NCI-H1436 (cell line): ENCODE results near the gene GID4.

ENCODE experiments used
- DNase-seq: peaks from one replicate; lab custom pipeline; 2025; lab: John Stamatoyannopoulos, UW

Gene GID4

DNA sequence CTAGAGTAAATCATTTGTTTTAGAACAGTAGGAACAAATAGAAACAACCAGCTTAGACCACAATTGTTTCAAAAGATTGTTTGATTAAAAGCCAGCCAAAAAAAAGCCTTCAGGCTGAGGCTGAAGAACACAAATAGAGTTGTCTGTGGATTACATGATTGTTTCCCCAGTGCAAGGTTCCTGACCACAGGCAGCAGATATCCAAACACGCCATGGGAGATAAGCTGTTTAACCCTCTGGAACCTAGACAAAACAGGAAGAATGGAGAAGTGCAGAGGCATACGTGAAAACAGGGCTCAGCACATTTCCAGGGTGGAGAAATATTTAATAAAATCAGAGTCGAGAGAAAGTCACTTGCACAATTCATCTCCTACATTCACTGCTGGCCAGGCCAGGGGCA lies 21.2 kb upstream of the GID4 start:
- DNase-seq, result no peak

- no peak for DNase-seq
Observed at GRCh38 chr17:18018411-18018921, 20.7 kb upstream of the GID4 start.

DNA sequence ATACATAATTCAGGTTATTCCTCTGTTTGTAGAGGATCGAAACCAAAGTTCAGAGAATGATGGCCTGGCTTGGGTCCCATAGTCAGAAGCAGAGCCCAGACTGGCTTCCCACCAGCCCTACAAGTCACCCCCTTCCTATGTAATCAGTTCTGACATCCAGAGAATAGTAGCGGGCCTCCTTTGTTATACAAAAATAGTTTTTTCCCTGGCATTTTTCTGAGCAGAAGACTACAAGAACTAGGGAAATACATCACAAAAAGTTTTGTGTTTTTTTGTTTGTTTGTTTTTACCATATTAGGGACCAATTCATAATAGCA lies 19.4 kb upstream of the GID4 start:
- no peak for DNase-seq

GRCh38 chr17:18020971-18021370 lies 18.2 kb upstream of the GID4 start:
- DNase-seq, result no peak

GRCh38 chr17:18021372-18021771 lies 17.8 kb upstream of the GID4 start:
- no peak for DNase-seq

DNA sequence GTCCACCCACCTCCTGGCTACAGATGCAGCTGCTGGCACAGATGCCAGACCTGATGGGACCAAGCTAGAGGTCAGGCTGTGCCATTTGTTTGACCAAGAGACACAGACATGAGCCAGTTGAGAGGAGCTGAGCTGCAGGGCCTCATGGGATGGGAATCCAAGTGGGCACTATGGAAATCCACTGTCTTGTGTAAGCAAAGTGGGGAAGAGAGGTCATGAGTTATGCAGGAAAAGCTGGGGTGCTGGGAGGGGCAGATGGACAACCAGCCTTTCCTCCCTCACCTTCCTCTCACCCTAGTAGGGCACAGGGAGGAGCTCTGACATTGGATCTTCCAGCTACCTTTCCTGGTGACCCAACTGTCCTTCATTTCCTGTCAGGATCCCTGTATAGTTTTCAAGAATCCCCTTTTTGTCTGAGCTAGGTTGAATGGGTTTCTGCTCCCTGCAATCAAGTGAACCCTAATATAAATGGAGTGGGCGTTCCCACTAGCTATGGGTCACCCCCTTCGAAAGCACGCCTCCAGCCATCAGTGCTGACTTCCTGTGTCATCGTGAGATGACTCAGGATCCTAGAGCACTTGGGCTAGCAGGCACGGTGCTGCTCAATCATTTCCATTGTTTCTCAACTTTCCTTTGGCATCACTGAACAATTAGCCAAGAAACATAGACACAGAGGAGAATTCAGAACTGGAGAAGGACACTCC lies 13.8 kb upstream of the GID4 start:
- DNase-seq, result no peak

DNA sequence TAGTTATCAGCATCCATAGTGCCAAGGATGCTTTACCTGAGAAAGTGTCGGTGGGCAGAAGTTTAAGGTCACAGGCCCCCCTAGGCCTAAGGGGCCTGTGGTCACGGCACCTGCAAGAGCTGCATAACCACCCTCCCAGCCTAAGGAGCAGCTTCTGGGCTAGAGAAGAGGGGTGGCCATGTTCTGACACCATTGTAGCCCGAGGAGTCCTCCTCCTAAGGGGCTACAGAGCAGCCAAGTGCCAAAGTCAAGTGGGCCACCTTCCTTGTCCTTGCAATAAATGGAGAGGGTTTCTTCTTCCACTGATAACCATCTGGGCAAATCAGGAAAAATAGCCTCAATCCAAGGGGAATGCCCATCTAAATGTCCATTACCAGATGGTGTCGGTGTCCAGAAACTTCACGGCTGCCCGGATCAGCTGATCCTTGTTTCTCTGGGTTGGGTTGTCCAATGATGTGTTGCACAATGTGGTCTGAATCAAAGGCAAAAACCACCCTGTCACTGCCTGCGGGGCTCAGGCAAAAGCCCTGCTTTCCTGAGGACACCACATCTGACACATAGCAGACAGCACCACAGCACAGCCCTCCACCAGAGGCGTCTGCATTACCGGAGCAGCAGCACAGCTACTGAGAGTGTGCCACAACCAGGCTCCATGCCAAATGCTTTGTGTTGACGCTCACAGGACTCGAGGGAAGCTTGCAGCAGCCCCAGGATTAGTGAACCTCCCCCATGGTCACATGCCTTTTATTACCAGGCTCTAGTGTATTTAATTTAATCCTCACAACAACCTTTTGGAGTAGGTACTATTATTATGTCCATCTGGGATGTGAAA lies 13.0 kb upstream of the GID4 start:
- peak; percentile 13 for DNase-seq

GRCh38 chr17:18027280-18027679 lies 11.9 kb upstream of the GID4 start:
- DNase-seq, result no peak

- DNase-seq, result no peak
Observed at GRCh38 chr17:18028114-18028951, 10.9 kb upstream of the GID4 start.

- no peak for DNase-seq
Observed at GRCh38 chr17:18028952-18029540, 10.2 kb upstream of the GID4 start.

GRCh38 chr17:18031955-18032354 lies 7.3 kb upstream of the GID4 start:
- no peak for DNase-seq

GRCh38 chr17:18033442-18034099 lies 5.6 kb upstream of the GID4 start:
- DNase-seq, result peak; percentile 87

- DNase-seq, result no peak
Observed at GRCh38 chr17:18035704-18036103, 3.5 kb upstream of the GID4 start.

- no peak for DNase-seq
Observed at GRCh38 chr17:18037486-18037885, 1.7 kb upstream of the GID4 start.

- DNase-seq, result no peak
Observed at GRCh38 chr17:18038149-18038850, 908 bp upstream of the GID4 start.

DNA sequence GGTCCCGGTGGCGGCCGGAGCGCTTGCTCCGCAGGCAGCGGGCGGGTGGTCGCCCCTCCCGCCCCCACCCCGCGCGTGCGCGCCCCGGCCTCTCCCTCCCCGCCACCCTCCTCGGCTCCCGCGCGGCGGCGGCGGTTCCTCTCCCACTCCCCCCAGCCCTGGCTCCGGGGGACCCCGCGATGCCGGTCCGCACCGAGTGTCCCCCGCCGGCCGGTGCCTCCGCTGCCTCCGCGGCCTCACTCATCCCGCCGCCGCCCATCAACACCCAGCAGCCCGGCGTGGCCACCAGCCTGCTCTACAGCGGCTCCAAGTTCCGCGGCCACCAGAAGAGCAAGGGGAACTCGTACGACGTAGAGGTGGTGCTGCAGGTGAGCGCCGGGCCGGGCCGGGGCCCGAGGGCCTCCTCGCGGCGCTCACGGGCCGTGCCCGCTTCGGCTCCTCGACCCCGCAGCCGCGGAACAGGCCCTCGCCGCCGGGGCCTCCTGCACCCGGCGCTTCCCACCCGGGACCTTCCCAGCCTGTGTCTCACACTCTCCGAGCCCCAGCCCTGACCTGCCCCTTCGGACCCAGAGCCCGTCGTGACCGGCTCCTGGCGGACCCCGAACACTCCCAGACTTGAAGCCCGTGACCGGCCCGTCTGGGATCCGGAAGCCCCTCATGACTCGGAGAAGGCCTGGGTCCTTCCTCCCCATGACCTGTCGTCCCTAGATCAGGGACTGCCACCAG lies 490 bp downstream of the GID4 start:
- DNase-seq, result peak; percentile 33

DNA sequence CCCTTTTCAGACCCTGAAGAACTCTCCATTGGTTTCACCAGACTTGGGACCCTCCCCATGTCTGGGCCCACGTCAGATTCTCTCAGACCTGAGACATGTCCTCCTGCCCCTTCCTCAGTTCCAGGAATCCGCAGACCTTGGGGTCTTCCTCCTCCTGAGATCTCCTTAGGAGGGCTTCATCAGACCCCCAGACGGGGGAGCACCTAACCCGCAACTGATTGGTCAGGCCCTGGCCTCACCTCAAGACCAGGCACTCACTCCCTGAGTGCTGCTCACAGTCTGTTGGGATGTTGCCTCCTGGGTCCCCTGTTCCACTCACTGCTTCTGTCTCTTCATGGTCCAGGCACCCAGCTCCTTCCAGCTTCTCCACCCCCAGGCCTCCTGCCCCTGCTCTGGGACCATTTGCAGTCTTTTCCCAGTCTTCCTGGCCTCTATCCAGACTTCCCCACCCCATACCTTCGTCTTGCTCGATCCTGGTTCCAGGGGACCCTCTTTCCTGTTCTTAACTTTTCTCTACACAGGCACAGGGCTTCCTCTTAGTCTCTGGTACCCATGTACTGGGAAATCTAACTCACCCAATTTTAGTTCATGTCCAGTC lies 1.2 kb downstream of the GID4 start:
- no peak for DNase-seq

DNA sequence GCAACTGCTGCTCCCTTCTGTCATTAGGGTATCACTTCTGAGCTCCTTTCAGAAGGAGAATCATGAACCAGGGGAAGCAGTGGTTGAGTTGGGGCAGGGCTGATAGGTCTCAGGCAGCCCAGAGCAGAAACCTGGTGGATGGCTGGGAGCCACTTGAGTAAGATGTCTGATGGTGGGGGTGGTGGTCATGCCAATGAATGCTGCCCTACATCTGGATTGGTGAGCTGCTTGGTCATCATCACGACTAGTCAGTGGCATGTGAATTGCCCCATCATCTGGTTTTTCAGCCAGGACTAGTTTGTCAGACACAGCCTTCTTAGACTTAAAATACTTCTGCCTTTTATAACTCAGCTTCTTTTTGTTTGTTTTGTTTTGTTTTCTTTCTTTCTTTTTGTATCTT lies 2.6 kb downstream of the GID4 start:
- DNase-seq, result no peak

- no peak for DNase-seq
Observed at GRCh38 chr17:18042983-18043382, 3.8 kb downstream of the GID4 start.

DNA sequence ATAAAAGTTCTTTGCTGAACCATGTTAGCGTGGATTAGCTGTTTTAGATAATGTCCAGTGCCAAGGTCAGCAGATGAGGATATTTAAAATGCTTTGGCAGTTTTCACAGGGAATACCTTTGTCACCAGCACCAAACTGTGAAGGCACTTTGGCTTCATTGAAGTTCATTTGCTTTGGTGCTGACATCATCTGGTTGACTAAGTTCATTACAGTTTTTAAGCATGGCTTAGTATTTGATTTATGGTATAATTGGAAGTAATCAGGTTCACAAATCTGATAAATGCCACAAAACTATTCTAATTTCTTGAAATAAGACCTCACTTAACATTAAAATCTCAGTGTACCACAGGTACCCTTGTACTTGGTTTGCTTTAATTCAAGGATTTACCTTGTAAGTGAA lies 4.3 kb downstream of the GID4 start:
- no peak for DNase-seq
